Measurements from ENCODE around the gene FOXB1.

The FOXB1 gene

GRCh38 chr15:60004009-60004845 is at the start of gene FOXB1:
FOXB1 (plus strand) TSS chr15:60004311; CDS start chr15:60004964, 653 bp downstream.
- DNase-seq (ENCODE audit: insufficient read length, low spot score) (no peak), FAIRE-seq (no peak)
- no peak for TF ChIP-seq POLR2A (IDR thresholded peaks at IDR 0.05; ENCODE audit: low read depth, low read length)

DNA sequence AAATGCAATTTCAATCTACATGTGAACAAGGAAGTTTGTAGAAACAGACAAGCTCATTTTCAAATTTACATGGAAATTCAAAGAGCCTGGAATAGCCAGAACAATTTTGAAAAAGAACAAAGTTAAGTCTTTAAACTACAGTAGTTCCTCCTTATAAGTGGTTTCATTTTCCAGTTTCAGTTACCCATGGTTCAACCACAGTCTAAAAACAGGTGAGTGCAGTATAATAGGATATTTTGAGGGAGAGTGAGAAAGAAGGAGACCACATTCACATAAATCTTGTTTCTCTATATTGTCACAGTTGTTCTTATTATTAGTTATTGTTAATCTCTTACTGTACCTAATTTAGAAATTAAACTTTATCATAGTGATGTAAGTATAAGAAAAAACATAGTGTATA is 45.8 kb upstream of the FOXB1 start:
- FAIRE-seq (no peak), DNase-seq (ENCODE audit: insufficient read length, low spot score) (no peak)
- no peak for TF ChIP-seq POLR2A (IDR thresholded peaks at IDR 0.05; ENCODE audit: low read depth, low read length)

DNA sequence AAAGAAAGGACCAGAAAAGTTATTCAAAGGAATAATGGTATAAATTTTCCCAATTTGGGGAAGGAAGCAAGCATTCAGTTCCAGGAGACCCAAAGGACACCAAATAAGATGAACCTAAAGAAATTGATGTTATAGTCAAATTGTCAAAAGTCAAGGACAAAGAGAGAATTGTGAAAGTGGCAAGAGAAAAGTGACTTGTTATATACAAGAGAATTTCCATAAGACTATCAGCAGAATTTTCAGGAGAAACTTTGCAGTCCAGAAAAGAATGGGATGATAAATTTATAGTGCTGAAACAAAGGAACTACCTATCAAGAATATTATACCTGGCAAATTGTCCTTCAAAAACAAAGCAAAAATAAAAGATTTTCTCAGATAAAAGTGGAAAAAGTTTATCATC is 43.8 kb upstream of the FOXB1 start:
- no peak for TF ChIP-seq POLR2A (IDR thresholded peaks at IDR 0.05; ENCODE audit: low read depth, low read length)
- FAIRE-seq, result no peak

GRCh38 chr15:59963322-59963721 is 40.8 kb upstream of the FOXB1 start:
- no peak for TF ChIP-seq POLR2A (IDR thresholded peaks at IDR 0.05; ENCODE audit: low read depth, low read length)
- FAIRE-seq, result no peak
- DNase-seq (ENCODE audit: insufficient read length, low spot score), result no peak

More for the DNA sequence above, 43.8 kb upstream of the FOXB1 start:
- no peak for DNase-seq (ENCODE audit: insufficient read length, low spot score)

DNA sequence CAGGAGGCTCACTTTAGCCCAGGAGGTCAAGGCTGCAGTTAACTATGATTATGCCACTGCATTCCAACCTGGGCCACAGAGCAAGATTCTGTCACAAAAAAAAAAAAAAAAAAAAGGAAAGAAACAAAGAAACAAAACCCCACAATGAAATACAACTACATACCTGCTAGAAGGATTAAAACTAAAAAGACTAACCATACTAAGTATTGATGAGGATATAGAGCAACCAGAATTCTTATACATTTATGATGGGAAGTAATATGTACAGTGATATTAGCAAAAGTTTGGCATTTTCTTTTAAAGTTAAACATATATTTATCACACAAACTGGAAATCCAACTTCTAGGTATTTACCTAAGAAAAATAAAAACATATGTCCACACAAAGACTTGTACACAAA is 40.2 kb upstream of the FOXB1 start:
- FAIRE-seq (no peak), DNase-seq (ENCODE audit: insufficient read length, low spot score) (no peak)
- no peak for TF ChIP-seq POLR2A (IDR thresholded peaks at IDR 0.05; ENCODE audit: low read depth, low read length)

DNA sequence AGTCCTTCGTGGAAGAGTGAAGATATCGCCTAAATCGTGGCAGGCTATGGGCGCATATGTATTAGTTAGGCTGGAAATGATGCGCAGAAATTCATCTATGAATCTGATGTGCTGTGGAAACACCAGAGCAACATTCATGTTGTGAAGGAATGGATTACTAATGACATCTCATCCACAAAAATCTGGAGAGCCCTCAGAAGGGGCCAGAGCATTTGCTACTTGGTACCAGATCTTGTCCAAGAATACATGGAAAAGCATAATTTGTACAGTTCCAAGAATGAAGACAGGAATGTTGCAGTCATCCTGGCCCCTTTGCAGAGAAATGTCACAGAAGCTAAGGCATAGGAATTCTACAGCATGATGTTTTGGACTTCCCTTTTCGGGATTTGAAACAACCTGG is 38.4 kb upstream of the FOXB1 start:
- no peak for FAIRE-seq
- no peak for DNase-seq (ENCODE audit: insufficient read length, low spot score)
- no peak for TF ChIP-seq POLR2A (IDR thresholded peaks at IDR 0.05; ENCODE audit: low read depth, low read length)

- no peak for FAIRE-seq
- DNase-seq (ENCODE audit: insufficient read length, low spot score), result no peak
- no peak for TF ChIP-seq POLR2A (IDR thresholded peaks at IDR 0.05; ENCODE audit: low read depth, low read length)
Measured at GRCh38 chr15:59966262-59966661, 37.8 kb upstream of the FOXB1 start.

DNA sequence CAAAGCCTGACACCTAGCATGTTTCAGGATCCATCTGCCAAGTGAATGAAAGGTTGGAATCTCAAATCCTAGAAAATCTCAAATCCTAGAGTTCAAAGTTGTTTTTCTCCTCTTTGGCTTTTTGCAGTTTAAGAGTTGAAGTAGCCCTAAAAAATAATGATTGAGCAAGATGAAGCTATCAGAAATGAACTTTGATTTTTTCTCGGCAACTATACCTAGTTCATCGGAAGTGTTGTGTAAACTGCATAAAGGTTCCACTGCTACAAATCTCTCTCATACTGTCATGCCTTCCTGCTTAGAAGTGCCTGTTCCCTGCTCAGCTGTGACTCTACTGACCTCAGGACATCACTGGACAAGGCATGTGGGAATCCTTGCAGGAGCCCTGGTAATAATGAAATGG is 35.8 kb upstream of the FOXB1 start:
- TF ChIP-seq POLR2A (IDR thresholded peaks at IDR 0.05; ENCODE audit: low read depth, low read length), result no peak
- no peak for FAIRE-seq

DNA sequence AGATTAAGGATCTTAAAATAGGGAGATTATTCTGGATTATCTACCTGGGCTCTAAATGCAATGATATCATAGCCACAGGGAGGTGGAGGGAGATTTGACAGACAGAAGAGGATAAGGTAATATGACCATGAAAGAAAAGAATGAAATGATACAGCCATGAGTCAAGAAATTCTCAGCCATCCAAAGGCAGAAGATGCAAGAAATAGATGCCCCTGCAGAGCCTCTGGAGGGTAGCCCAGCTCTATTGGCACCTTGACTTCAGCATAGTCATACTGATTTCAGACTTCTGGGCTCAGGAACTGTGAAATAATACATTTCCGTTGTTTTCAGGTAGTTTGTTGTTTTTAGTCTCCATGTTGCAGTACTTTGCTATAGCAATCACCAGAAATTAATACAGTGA is 31.9 kb upstream of the FOXB1 start:
- TF ChIP-seq POLR2A (IDR thresholded peaks at IDR 0.05; ENCODE audit: low read depth, low read length), result no peak
- DNase-seq (ENCODE audit: insufficient read length, low spot score) (no peak), FAIRE-seq (no peak)

More for the DNA sequence above, 35.8 kb upstream of the FOXB1 start:
- DNase-seq (ENCODE audit: insufficient read length, low spot score), result no peak

GRCh38 chr15:59976480-59977271 is 27.4 kb upstream of the FOXB1 start:
- TF ChIP-seq POLR2A (IDR thresholded peaks at IDR 0.05; ENCODE audit: low read depth, low read length), result no peak
- DNase-seq (ENCODE audit: insufficient read length, low spot score) (no peak), FAIRE-seq (no peak)

- FAIRE-seq, result no peak
- no peak for TF ChIP-seq POLR2A (IDR thresholded peaks at IDR 0.05; ENCODE audit: low read depth, low read length)
- DNase-seq (ENCODE audit: insufficient read length, low spot score), result no peak
Measured at GRCh38 chr15:59991834-59992233, 12.3 kb upstream of the FOXB1 start.

- TF ChIP-seq POLR2A (IDR thresholded peaks at IDR 0.05; ENCODE audit: low read depth, low read length), result no peak
- no peak for DNase-seq (ENCODE audit: insufficient read length, low spot score)
- FAIRE-seq, result no peak
Measured at GRCh38 chr15:59993041-59993750, 10.9 kb upstream of the FOXB1 start.

- FAIRE-seq (no peak), DNase-seq (ENCODE audit: insufficient read length, low spot score) (no peak)
- no peak for TF ChIP-seq POLR2A (IDR thresholded peaks at IDR 0.05; ENCODE audit: low read depth, low read length)
Measured at GRCh38 chr15:59993950-59994401, 10.1 kb upstream of the FOXB1 start.

- DNase-seq (ENCODE audit: insufficient read length, low spot score) (no peak), FAIRE-seq (no peak)
- no peak for TF ChIP-seq POLR2A (IDR thresholded peaks at IDR 0.05; ENCODE audit: low read depth, low read length)
Measured at GRCh38 chr15:59994526-59994887, 9.6 kb upstream of the FOXB1 start.
